ENCODE measurements around the gene NUPR1. TPM values are rescaled to one million over a fixed set of nuclear protein-coding genes. Genes with fewer than 3 reads are reported as not detected.

Gene NUPR1
- total RNA-seq, 1 donor from 2014 or later: 0.63 TPM

GRCh38 chr16:28526201-28527099 lies 12.3 kb downstream of the NUPR1 start:
- no peak overlapping the region for H3K4me3 ChIP-seq (ENCODE audit: low read depth, low read length)
- TF ChIP-seq CTCF (IDR thresholded peaks at IDR 0.05; ENCODE audit: insufficient read depth, low read length, poor library complexity, severe bottlenecking): no peak
- DNase-seq (ENCODE audit: low read depth): no peak
- peaks cover under 1% of the 10 kb centered on the region for H3K27me3 ChIP-seq (ENCODE audit: control insufficient read depth, insufficient read depth, low read length)
- H3K36me3 ChIP-seq (ENCODE audit: control insufficient read depth, insufficient read depth, low read length): no peaks in the 10 kb centered on the region

GRCh38 chr16:28524681-28525171 lies 14.0 kb downstream of the NUPR1 start:
- no peak for DNase-seq (ENCODE audit: low read depth)
- Histone ChIP-seq H3K36me3 (ENCODE audit: control insufficient read depth, insufficient read depth, low read length) (no peaks in the 10 kb centered on the region), H3K27me3 (ENCODE audit: control insufficient read depth, insufficient read depth, low read length) (peaks cover 2% of the 10 kb centered on the region), H3K4me3 (ENCODE audit: low read depth, low read length) (no peak overlapping the region)
- no peak for TF ChIP-seq CTCF (IDR thresholded peaks at IDR 0.05; ENCODE audit: insufficient read depth, low read length, poor library complexity, severe bottlenecking)

GRCh38 chr16:28522792-28523191 lies 16.0 kb downstream of the NUPR1 start:
- TF ChIP-seq CTCF (IDR thresholded peaks at IDR 0.05; ENCODE audit: insufficient read depth, low read length, poor library complexity, severe bottlenecking): no peak
- Histone ChIP-seq H3K4me3 (ENCODE audit: low read depth, low read length) (no peak overlapping the region), H3K27me3 (ENCODE audit: control insufficient read depth, insufficient read depth, low read length) (peaks cover 2% of the 10 kb centered on the region), H3K36me3 (ENCODE audit: control insufficient read depth, insufficient read depth, low read length) (no peaks in the 10 kb centered on the region)
- DNase-seq (ENCODE audit: low read depth): no peak

GRCh38 chr16:28521436-28521835 lies 17.3 kb downstream of the NUPR1 start:
- TF ChIP-seq CTCF (IDR thresholded peaks at IDR 0.05; ENCODE audit: insufficient read depth, low read length, poor library complexity, severe bottlenecking): no peak
- Histone ChIP-seq H3K27me3 (ENCODE audit: control insufficient read depth, insufficient read depth, low read length) (peaks cover 2% of the 10 kb centered on the region), H3K4me3 (ENCODE audit: low read depth, low read length) (no peak overlapping the region), H3K36me3 (ENCODE audit: control insufficient read depth, insufficient read depth, low read length) (no peaks in the 10 kb centered on the region)
- DNase-seq (ENCODE audit: low read depth): no peak

- Histone ChIP-seq H3K27me3 (ENCODE audit: control insufficient read depth, insufficient read depth, low read length) (peaks cover 2% of the 10 kb centered on the region), H3K4me3 (ENCODE audit: low read depth, low read length) (no peak overlapping the region), H3K36me3 (ENCODE audit: control insufficient read depth, insufficient read depth, low read length) (no peaks in the 10 kb centered on the region)
- TF ChIP-seq CTCF (IDR thresholded peaks at IDR 0.05; ENCODE audit: insufficient read depth, low read length, poor library complexity, severe bottlenecking): no peak
- DNase-seq (ENCODE audit: low read depth): no peak
Measured at GRCh38 chr16:28520672-28521071, 18.1 kb downstream of the NUPR1 start.

Measured in kidney epithelial cell (primary cell).